Activated B cell treated with CpG ODN at 0.5 μM for 24 hours (primary cell): ENCODE measurements around the gene SOX18. TPM values are rescaled to one million over a fixed set of nuclear protein-coding genes. Genes with fewer than 3 reads are reported as not detected.

ENCODE experiments used
- ATAC-seq: fragments of 200-7000 bp; cut with Tn5 transposase; one replicate; pipeline ENCODE4 v1.10.0; 2021; ENCODE audit warnings: low read depth, mild to moderate bottlenecking, moderate library complexity
- CTCF ChIA-PET: fragments of 350-600 bp; sonication (Branson Sonifier 250); formaldehyde crosslinking; loops from one replicate; lab custom pipeline; 2021; ENCODE audit warnings: antibody characterized with exemption; lab: Charles Lee
- POLR2A ChIA-PET: fragments of 350-600 bp; sonication (Branson Sonifier 250); formaldehyde crosslinking; loops from one replicate; lab custom pipeline; 2021; ENCODE audit warnings: antibody characterized with exemption; lab: Charles Lee
- DNase-seq: peaks from one replicate; pipeline ENCODE4 v3.0.0; 2022
- H3K27ac Mint-ChIP-seq: one replicate; pipeline ENCODE4 v1.8.0; 2020; ENCODE audit warnings: mixed read lengths
- H3K27me3 Mint-ChIP-seq: one replicate; pipeline ENCODE4 v1.8.0; 2021; ENCODE audit warnings: mixed read lengths
- H3K36me3 Mint-ChIP-seq: one replicate; pipeline ENCODE4 v1.8.0; 2021; ENCODE audit warnings: low read depth, mixed read lengths
- H3K4me1 Mint-ChIP-seq: one replicate; pipeline ENCODE4 v1.8.0; 2021; ENCODE audit warnings: mixed read lengths
- H3K4me3 Mint-ChIP-seq: one replicate; pipeline ENCODE4 v1.8.0; 2020; ENCODE audit warnings: mild to moderate bottlenecking, mixed read lengths
- H3K9me3 Mint-ChIP-seq: one replicate; pipeline ENCODE4 v1.8.0; 2020; ENCODE audit warnings: mixed read lengths
- intact Hi-C: fragments of 100-400 bp; cut with micrococcal nuclease; formaldehyde crosslinking; loops from one replicate; pipeline ENCODE4 v1.15.1; 2024
- total RNA-seq: library from RNA; stranded (reverse); gene quantifications from 2 replicates; pipeline ENCODE4 v1.2.3, GENCODE V29; 2022
- TF ChIP-seq, protein P1 (sequence below): fragments of 200-600 bp; IDR thresholded peaks from one replicate; pipeline ENCODE4 v1.8.0; 2022; ENCODE audit warnings: antibody characterized with exemption, mild to moderate bottlenecking

The SOX18 gene
- total RNA-seq, 1 donor from 2014 or later, result not detected

DNA sequence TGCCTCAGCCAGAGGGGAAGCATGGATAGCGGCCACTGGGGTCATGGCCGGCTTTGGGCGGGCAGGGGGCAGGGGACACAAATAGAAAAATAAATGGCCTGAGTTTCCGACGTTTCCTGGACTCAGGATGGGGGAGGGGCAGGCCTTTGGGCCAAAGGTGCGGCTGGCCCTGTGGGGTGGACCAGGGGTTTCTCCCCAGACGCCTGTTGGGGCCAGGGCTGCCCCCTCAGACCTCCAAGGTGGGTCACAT lies 7.1 kb upstream of the SOX18 start:
- Mint-ChIP-seq H3K27ac (no peak overlapping the region), H3K4me3 (no peak overlapping the region), H3K9me3 (no peaks in the 10 kb centered on the region), H3K4me1 (peaks cover 16% of the 10 kb centered on the region), H3K27me3 (peaks cover 27% of the 10 kb centered on the region), H3K36me3 (no peaks in the 10 kb centered on the region)
- TF ChIP-seq, protein P1, sequence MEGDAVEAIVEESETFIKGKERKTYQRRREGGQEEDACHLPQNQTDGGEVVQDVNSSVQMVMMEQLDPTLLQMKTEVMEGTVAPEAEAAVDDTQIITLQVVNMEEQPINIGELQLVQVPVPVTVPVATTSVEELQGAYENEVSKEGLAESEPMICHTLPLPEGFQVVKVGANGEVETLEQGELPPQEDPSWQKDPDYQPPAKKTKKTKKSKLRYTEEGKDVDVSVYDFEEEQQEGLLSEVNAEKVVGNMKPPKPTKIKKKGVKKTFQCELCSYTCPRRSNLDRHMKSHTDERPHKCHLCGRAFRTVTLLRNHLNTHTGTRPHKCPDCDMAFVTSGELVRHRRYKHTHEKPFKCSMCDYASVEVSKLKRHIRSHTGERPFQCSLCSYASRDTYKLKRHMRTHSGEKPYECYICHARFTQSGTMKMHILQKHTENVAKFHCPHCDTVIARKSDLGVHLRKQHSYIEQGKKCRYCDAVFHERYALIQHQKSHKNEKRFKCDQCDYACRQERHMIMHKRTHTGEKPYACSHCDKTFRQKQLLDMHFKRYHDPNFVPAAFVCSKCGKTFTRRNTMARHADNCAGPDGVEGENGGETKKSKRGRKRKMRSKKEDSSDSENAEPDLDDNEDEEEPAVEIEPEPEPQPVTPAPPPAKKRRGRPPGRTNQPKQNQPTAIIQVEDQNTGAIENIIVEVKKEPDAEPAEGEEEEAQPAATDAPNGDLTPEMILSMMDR, result no peak
- no peak for DNase-seq
- ChIA-PET POLR2A (no interaction called here), CTCF (no interaction called here)
- no peak for ATAC-seq
- intact Hi-C loops, result loop anchor here (5.0 kb wide), 1 partner anchor 519 kb away; the partner anchor contains the start of gene PTK6

DNA sequence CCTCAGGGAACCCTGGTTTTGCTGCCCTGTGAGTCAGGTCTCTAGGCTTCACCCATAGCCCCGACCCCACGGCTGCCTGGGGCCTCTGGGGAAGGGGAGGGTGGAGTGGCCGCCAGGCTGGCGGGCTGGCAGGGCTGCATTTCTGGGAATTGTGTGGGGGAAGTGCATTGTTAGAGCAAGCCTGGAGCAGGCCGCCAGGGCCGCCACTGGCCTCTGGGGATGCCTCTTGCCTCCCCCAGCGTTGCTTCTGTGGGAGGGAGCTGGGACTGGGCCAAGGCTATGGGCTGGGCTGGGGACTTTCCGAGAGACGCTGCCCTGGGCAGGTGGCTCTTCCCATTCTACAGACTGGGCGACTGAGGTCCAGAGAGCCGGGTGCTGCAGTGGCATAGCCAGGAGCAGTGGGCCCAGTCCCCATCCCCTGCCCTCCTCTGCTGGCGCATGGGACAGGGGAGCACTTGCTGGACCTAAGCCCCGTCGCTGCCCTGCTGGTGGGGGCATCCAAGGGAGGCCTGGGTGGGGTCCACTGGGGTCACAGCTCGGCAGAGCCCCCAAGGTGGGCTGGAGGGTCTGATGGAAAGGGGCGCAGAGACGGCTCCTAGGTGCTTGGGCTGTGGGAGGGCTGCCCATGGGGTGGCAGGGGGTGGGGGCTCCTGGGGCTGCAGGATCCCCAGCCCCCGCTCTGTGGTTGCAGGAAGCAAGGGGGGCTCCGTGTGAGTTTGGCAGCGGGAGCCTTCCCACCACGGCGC lies 6.6 kb upstream of the SOX18 start:
- Mint-ChIP-seq H3K36me3 (no peaks in the 10 kb centered on the region), H3K27me3 (peaks cover 27% of the 10 kb centered on the region), H3K4me1 (peaks cover 16% of the 10 kb centered on the region), H3K4me3 (no peak overlapping the region), H3K9me3 (no peaks in the 10 kb centered on the region), H3K27ac (no peak overlapping the region)
- CTCF ChIA-PET, result no interaction called here
- ATAC-seq, result no peak
- POLR2A ChIA-PET, result no interaction called here
- TF ChIP-seq, protein P1, result no peak
- DNase-seq, result no peak
- intact Hi-C loops, result loop anchor here (5.0 kb wide), 1 partner anchor 519 kb away; the partner anchor contains the start of gene PTK6

DNA sequence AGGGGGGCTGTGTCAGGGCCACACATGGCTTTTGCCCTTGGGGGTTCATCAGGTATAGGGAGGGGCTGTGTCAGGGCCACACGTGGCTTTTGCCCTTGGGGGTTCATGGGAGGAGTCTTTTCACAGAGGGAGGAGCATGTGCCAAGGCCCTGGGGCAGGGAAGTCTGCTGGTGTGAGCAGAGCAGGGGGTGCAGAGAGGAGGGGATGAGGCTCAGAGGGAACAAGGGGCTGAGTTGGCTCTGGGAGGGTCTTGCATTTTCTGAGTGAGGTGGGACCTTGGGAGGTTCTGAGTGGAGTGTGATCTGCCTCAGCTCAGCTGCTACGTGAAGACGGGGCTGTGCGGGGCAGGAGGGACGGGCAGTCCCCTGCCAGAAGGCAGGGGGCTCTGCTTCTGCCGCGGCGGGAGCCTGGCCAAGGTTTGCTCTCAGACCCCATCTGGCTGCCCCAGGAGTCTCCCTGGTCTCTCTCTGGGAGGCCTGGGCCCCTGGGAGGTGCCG lies 6.0 kb upstream of the SOX18 start:
- CTCF ChIA-PET, result no interaction called here

DNA sequence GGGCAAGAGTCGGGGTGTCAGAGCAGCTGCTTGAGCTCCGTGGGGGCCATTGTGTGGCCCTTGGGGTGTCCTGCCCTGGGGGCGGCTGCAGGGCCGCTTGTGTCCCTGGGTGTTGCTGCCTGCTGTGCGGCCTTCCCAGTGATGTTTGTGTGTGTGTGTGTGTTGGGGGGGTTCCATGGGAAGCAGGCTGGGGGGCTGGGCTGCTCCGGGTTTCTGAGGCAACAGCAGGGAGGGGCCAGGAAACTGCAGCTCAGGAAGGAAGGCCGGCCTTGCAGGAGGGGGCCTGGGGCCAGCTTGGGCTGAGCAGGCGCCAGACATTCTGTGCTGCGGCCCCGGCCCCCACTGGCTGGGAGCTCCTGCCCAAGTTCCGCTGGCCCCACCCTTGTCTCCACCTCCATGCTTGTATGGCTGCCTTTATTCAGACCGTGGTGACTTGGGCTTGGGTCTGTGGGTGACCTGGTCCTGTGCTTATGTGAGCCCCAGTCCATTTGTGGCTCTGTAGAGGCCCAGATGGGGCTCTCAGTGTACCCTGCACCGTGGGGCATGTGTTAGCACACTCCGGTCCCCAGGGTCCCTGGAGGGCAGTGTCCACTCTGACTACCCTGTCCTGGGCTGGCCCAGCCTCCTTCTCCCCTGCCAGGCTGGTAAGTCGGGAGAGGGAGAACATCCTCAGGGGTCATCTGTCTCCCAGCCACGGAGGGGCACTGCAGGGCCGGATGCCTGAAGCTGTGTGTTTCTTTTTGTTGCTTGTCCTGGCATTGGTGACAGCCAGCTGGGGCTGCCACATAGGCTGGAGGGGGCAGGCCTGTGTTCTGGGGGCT lies 4.6 kb upstream of the SOX18 start:
- Mint-ChIP-seq H3K27ac (no peak overlapping the region), H3K4me3 (no peak overlapping the region), H3K4me1 (peaks cover 21% of the 10 kb centered on the region), H3K27me3 (peaks cover 30% of the 10 kb centered on the region), H3K36me3 (no peaks in the 10 kb centered on the region), H3K9me3 (no peaks in the 10 kb centered on the region)
- TF ChIP-seq, protein P1, result no peak
- DNase-seq (no peak), ATAC-seq (no peak)
- ChIA-PET CTCF (interaction anchor here (0.6 to 1.7 kb wide), 2 partner anchors 26 to 66 kb away, joined by 3 to 6 read pairs; no protein-coding TSS in a partner anchor), POLR2A (interaction anchor here (0.9 kb wide), 1 partner anchor 10 kb away, joined by 5 read pairs; no protein-coding TSS in a partner anchor)
- intact Hi-C loops, result no loop called here

More for the DNA sequence above, 6.0 kb upstream of the SOX18 start:
- no peaks in the 10 kb centered on the region for H3K36me3 Mint-ChIP-seq
- intact Hi-C loops, result loop anchor here (5.0 kb wide), 1 partner anchor 518 kb away; the partner anchor contains the start of gene PTK6
- H3K27me3 Mint-ChIP-seq, result peaks cover 29% of the 10 kb centered on the region
- TF ChIP-seq, protein P1, result no peak
- H3K4me3 Mint-ChIP-seq, result no peak overlapping the region
- DNase-seq, result no peak
- no peak overlapping the region for H3K27ac Mint-ChIP-seq
- peaks cover 18% of the 10 kb centered on the region for H3K4me1 Mint-ChIP-seq
- no peaks in the 10 kb centered on the region for H3K9me3 Mint-ChIP-seq
- no peak for ATAC-seq
- POLR2A ChIA-PET, result no interaction called here
